ENCODE results near the gene RBM23.

- TF ChIP-seq CREB1 (CRISPR knock-in tag; IDR thresholded peaks at IDR 0.05) = no peak
- no peak for TF ChIP-seq CTCF (IDR thresholded peaks at IDR 0.05)
- no peak for TF ChIP-seq ZNF671 (CRISPR knock-in tag; IDR thresholded peaks at IDR 0.05)
- TF ChIP-seq NFE2L1 (CRISPR knock-in tag; IDR thresholded peaks at IDR 0.05) = no peak
- no peak for TF ChIP-seq USF1 (CRISPR knock-in tag; IDR thresholded peaks at IDR 0.05)
- TF ChIP-seq USF2 (CRISPR knock-in tag; IDR thresholded peaks at IDR 0.05) = no peak
- TF ChIP-seq SP1 (CRISPR knock-in tag; conservative IDR thresholded peaks at IDR 0.05) = no peak
- TF ChIP-seq MYBL2 (CRISPR knock-in tag; IDR thresholded peaks at IDR 0.05) = no peak
- TF ChIP-seq NR3C1 (CRISPR knock-in tag; conservative IDR thresholded peaks at IDR 0.05; ENCODE audit: low read depth) = no peak
- no peak for TF ChIP-seq FOXP1 (CRISPR knock-in tag; IDR thresholded peaks at IDR 0.05; ENCODE audit: borderline replicate concordance)
Observed at GRCh38 chr14:22887260-22887989, 31.5 kb downstream of the RBM23 start.

Data from WTC11 (cell line).